Measurements from ENCODE around the gene MRPL10.

GRCh38 chr17:47810901-47811635, 20.3 kb downstream of the MRPL10 start:
- TF ChIP-seq, protein P1, sequence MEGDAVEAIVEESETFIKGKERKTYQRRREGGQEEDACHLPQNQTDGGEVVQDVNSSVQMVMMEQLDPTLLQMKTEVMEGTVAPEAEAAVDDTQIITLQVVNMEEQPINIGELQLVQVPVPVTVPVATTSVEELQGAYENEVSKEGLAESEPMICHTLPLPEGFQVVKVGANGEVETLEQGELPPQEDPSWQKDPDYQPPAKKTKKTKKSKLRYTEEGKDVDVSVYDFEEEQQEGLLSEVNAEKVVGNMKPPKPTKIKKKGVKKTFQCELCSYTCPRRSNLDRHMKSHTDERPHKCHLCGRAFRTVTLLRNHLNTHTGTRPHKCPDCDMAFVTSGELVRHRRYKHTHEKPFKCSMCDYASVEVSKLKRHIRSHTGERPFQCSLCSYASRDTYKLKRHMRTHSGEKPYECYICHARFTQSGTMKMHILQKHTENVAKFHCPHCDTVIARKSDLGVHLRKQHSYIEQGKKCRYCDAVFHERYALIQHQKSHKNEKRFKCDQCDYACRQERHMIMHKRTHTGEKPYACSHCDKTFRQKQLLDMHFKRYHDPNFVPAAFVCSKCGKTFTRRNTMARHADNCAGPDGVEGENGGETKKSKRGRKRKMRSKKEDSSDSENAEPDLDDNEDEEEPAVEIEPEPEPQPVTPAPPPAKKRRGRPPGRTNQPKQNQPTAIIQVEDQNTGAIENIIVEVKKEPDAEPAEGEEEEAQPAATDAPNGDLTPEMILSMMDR (conservative IDR thresholded peaks at IDR 0.05; ENCODE audit: low read length): no peak
- no peak for TF ChIP-seq EZH2phosphoT487 (IDR thresholded peaks at IDR 0.05; ENCODE audit: borderline replicate concordance)

Data from Loucy (cell line).